Measurements from ENCODE around the gene CACNA1A. TPM values are rescaled to one million over a fixed set of nuclear protein-coding genes. Genes with fewer than 3 reads are reported as not detected.
"Not testable (repeated sequence)": the region's sequence is repeated elsewhere in the genome, so short reads cannot be mapped to it uniquely, and the experiment has no call there.

The CACNA1A gene
- 1 to 10 TPM; 2.0 to 2.9 (median 2.1) TPM for polyA plus RNA-seq (ENCODE audit: insufficient read length in 3 of 3)
- long read RNA-seq, donor 1, partial matches to known transcripts: 0 of 2 reads
- long read RNA-seq, donor 1, other reads (novel, unspliced or antisense): 0 of 2 reads
- long read RNA-seq, donor 2, partial matches to known transcripts: 107 of 108 reads
- long read RNA-seq, donor 2, other reads (novel, unspliced or antisense): 0 of 108 reads
- long read RNA-seq, donor 3, partial matches to known transcripts: 16 of 17 reads
- long read RNA-seq, donor 3, other reads (novel, unspliced or antisense): 0 of 17 reads
- long read RNA-seq, donor 4, partial matches to known transcripts: 0 of 5 reads
- long read RNA-seq, donor 4, other reads (novel, unspliced or antisense): 5 of 5 reads
- long read RNA-seq, donor 5, partial matches to known transcripts: 0 of 9 reads
- long read RNA-seq, donor 5, other reads (novel, unspliced or antisense): 0 of 9 reads
- long read RNA-seq, donor 6, partial matches to known transcripts: 20 of 21 reads
- long read RNA-seq, donor 6, other reads (novel, unspliced or antisense): 0 of 21 reads
- long read RNA-seq, donor 7, partial matches to known transcripts: 12 of 17 reads
- long read RNA-seq, donor 7, other reads (novel, unspliced or antisense): 0 of 17 reads
- long read RNA-seq, donor 8, partial matches to known transcripts: 0 of 5 reads
- long read RNA-seq, donor 8, other reads (novel, unspliced or antisense): 0 of 5 reads
- long read RNA-seq, donor 9, partial matches to known transcripts: 0 of 4 reads
- long read RNA-seq, donor 9, other reads (novel, unspliced or antisense): 0 of 4 reads
- long read RNA-seq, donor 10, partial matches to known transcripts: 6 of 8 reads
- long read RNA-seq, donor 10, other reads (novel, unspliced or antisense): 0 of 8 reads
- long read RNA-seq, donor 11, partial matches to known transcripts: 0 of 5 reads
- long read RNA-seq, donor 11, other reads (novel, unspliced or antisense): 0 of 5 reads
- long read RNA-seq, donor 12, partial matches to known transcripts: 399 of 428 reads
- long read RNA-seq, donor 12, other reads (novel, unspliced or antisense): 28 of 428 reads
- long read RNA-seq, donor 13, partial matches to known transcripts: 5 of 10 reads
- long read RNA-seq, donor 13, other reads (novel, unspliced or antisense): 5 of 10 reads
- long read RNA-seq, donor 14: 0 reads
- long read RNA-seq, donor 15: 0 reads
- long read RNA-seq, donor 16, partial matches to known transcripts: 20 of 22 reads
- long read RNA-seq, donor 16, other reads (novel, unspliced or antisense): 0 of 22 reads

GRCh38 chr19:13506471-13506820 is at the start of gene CACNA1A:
TSS of gene CACNA1A (minus strand) at chr19:13506479. CDS start at chr19:13506224, 255 bp downstream.
- DNase-seq: no peak

GRCh38 chr19:13554506-13555240 is 48.4 kb upstream of the CACNA1A start:
- no peak for DNase-seq

DNA sequence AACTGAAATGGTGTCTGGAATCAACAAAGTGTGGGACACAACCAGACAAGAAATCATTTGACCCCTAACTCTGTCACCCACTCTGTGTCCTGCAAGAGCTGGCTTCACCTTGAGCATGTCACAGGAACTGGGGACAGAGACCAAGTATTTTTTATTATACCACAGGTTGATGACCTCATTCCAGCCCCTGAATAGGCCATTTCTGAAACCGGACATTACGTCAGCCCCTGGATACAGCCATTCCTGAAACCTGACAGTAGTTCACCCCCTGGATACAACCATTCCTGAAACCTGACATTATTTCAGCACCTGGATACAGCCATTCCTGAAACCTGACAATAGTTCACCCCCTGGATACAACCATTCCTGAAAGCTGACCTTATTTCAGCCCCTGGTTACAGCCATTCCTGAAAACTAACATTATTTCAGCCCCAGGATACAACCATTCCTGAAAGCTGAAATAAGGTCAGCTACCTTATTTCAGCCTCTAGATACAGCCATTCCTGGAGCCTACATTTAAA is 47.7 kb upstream of the CACNA1A start:
- no peak for DNase-seq

GRCh38 chr19:13548131-13548530 is 41.9 kb upstream of the CACNA1A start:
- no peak for DNase-seq

- DNase-seq: no peak
These were observed 40.8 kb upstream of the CACNA1A start for GRCh38 chr19:13547102-13547501.

DNA sequence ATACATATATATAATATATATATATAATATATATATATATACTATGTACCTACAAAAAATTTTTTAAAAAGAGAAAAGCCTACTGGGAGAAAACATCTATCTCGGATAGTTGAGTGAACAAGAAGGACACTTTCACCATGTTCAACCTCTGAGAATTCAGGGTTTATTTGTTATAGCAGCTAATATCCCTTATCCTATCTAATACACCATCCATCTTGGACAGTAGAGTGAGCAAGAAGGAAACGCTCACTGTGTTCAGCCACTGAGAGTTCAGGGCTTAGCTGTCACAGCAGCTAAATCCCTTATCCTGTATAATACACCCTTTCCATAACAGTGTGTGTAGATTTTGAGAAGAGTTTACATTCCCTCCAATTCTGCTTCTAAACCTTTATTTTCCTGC is 38.1 kb upstream of the CACNA1A start:
- DNase-seq: no peak

GRCh38 chr19:13541554-13541953 is 35.3 kb upstream of the CACNA1A start:
- no peak for DNase-seq

GRCh38 chr19:13539332-13539731 is 33.1 kb upstream of the CACNA1A start:
- no peak for DNase-seq

DNA sequence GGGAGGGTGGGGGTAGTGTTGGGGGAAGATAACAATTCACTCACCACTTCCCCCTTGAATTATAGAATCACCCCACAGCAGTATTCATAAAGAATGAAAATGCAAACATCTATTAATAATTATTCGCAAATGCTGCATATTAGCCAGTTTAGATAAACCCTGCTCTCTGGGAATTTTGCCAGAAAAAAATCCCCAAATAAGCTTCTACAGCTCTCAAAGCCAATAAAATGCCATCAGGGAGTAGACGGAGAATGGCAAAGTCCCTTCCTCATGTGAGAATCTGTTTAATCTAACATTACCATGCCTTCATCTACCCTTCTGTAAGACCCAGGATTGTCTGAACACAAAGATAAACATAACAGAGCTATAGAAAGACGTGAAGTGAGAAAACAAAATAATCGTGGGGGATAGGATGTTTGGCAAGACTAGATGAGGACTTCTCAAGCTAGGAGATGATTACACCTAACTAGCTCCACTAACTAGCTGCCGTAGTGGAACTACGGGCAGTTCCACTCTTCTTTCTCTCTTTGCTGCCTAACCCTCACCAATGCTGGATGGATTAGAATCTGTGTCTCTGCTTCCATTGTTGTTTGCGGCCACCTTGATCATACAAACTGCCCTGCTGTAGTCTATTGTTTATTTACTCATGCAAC is 32.4 kb upstream of the CACNA1A start:
- no peak for DNase-seq

- no peak for DNase-seq
These were observed 31.2 kb upstream of the CACNA1A start for GRCh38 chr19:13537454-13537853.

DNA sequence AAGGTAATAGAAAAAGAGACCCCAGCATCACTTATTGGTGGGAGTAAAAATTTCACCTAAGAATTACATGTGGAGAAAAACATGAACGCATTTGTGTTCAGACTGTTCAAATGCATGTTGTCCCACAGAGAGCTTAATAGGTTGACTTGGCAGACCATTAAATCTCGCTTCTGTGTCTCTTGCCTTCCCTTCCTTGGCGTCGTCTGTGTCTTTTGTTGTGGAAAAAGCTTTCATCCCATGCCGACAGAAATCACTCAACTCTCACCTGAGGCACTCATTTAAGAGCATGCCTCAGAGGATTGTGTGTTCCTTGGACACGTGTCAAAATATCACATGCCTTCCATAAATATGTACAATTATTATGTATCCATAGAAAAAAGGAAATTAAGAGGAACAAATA is 24.4 kb upstream of the CACNA1A start:
- DNase-seq: no peak

- not testable (repeated sequence) for DNase-seq
These were observed 23.4 kb upstream of the CACNA1A start for GRCh38 chr19:13529721-13530120.

DNA sequence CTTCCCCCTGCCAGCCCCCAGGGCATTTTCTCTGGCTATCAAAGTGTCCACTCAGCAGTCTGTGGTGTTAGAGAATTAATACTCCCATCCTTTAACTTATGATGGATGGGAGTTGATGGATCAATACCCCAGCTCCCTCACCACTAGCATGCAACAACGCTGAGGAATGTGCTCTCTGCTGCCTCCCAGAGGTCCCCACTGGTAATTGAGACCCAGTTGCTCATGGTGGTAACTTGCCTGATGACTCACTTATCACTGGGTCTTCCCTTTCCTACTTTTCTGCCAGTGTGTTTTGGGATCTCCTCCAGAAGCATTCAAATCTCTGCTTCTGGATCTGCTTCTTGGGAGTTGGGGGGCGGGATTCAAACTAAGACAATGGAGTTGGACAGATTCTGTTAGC is 20.3 kb upstream of the CACNA1A start:
- DNase-seq: no peak

DNA sequence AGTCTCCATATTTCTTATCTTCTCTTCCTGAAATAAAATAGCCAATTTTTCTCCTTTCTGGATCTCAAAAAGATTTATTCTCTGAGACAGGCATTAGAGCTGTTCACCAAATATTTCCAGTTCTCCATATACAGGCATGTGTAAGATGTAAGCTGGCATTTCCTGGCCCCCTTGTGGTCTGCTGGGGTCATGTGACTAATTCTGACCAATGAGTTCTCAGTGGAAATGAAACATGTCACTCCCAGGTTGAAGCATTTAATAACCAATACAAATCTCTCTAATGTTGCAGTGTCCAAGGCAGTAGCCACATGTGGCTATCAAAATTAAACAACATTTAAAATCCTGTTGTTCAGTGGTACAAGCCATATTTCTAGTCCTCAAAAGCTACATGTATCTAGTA is 14.8 kb upstream of the CACNA1A start:
- no peak for DNase-seq

- no peak for DNase-seq
These were observed 5.7 kb upstream of the CACNA1A start for GRCh38 chr19:13511947-13512346.

GRCh38 chr19:13507053-13507611 is 853 bp upstream of the CACNA1A start:
- DNase-seq: no peak

- no peak for DNase-seq
These were observed 363 bp downstream of the CACNA1A start for GRCh38 chr19:13505761-13506470.

GRCh38 chr19:13505164-13505695 is 1.0 kb downstream of the CACNA1A start:
- DNase-seq: no peak

DNA sequence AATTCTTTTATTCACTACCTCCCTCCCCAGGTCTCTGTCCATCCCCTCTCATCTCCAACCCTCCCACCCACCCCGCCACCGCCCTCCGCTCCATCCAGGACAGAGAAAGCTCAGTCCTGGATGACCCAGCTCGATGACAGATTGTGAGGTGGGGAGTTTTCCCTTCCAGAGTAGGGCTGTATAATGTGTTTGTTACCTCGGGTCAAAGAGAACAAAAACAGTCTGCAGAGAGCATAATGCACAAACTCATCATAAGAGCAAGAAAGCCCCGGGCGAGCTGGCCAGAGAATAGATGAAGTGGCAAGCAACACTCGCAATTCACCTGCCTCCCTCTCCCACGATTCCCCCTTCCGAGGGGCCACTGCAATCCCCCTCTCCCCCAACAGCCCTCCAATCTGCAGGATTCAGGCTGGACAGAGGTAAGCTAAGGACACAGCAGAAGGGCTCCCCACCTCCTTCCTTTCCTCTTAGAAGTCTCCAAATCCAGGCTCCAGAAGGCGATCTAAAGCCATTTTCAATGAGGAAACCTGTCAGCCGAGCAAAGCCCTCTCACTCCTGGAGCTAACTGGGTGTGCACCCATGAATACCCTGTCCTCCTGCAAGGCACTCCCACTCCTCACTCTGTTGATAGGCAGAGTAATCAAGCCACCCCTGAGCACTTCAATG is 2.6 kb downstream of the CACNA1A start:
- no peak for DNase-seq
